NCI-H2171 treated with DMSO at 0.1 percent for 48 hours (cell line): Measurements from ENCODE around the gene GTSE1.

ENCODE experiments used
- DNase-seq: peaks from one replicate; lab custom pipeline; 2025; lab: John Stamatoyannopoulos, UW

Gene GTSE1

GRCh38 chr22:46366801-46367706, 70.4 kb downstream of the GTSE1 start:
- no peak for DNase-seq

- peak; percentile 71 for DNase-seq
These were observed 71.1 kb downstream of the GTSE1 start for GRCh38 chr22:46367707-46368191.

GRCh38 chr22:46368422-46368821, 71.8 kb downstream of the GTSE1 start:
- DNase-seq = no peak

GRCh38 chr22:46368871-46369715, 72.4 kb downstream of the GTSE1 start:
- DNase-seq = no peak

- no peak for DNase-seq
These were observed 73.3 kb downstream of the GTSE1 start for GRCh38 chr22:46369716-46370583.

GRCh38 chr22:46370584-46371291, 74.1 kb downstream of the GTSE1 start:
- no peak for DNase-seq

- DNase-seq = no peak
These were observed 75.1 kb downstream of the GTSE1 start for GRCh38 chr22:46371623-46372226.

GRCh38 chr22:46372686-46373085, 76.0 kb downstream of the GTSE1 start:
- no peak for DNase-seq

GRCh38 chr22:46373159-46373558, 76.5 kb downstream of the GTSE1 start:
- DNase-seq = no peak

GRCh38 chr22:46373921-46374662, 77.4 kb downstream of the GTSE1 start:
- DNase-seq = peak; percentile 22

GRCh38 chr22:46374663-46375474, 78.2 kb downstream of the GTSE1 start:
- DNase-seq = no peak

GRCh38 chr22:46376111-46376510, 79.4 kb downstream of the GTSE1 start:
- no peak for DNase-seq

- DNase-seq = no peak
These were observed 80.3 kb downstream of the GTSE1 start for GRCh38 chr22:46376908-46377524.

GRCh38 chr22:46377525-46378425, 81.1 kb downstream of the GTSE1 start:
- DNase-seq = no peak

GRCh38 chr22:46378426-46379065, 81.9 kb downstream of the GTSE1 start:
- no peak for DNase-seq

GRCh38 chr22:46379066-46379930, 82.6 kb downstream of the GTSE1 start:
- no peak for DNase-seq
